ENCODE measurements around the gene MME. TPM values are rescaled to one million over a fixed set of nuclear protein-coding genes. Genes with fewer than 3 reads are reported as not detected.
"Not testable (repeated sequence)": the region's sequence is repeated elsewhere in the genome, so short reads cannot be mapped to it uniquely, and the experiment has no call there.

The MME gene
- total RNA-seq, 1 donor from 2014 or later = 11.6 TPM

- DNase-seq (ENCODE audit: extremely low read depth, low read depth, low spot score) = no peak
Measured at GRCh38 chr3:155189478-155189877, 109.4 kb downstream of the MME start.

DNA sequence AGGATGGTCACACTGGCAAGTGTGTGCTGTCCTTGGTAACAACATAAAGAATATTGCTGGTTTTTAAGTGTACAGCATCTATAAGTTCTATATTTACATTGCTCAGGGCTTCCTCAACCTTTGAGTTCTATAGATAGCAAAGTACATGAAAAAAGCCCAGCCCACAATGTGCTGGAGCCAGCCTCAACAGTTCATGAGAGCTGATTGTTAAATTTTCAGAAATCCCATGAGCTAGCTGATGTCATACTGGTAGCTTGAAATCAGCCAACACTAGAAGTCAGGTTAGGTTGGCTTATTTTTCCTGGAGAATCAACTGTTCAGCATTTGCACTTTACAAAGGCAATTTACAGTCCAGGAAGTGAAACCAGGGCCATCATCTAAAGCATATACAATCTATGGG lies 110.6 kb downstream of the MME start:
- DNase-seq (ENCODE audit: extremely low read depth, low read depth, low spot score) = no peak

DNA sequence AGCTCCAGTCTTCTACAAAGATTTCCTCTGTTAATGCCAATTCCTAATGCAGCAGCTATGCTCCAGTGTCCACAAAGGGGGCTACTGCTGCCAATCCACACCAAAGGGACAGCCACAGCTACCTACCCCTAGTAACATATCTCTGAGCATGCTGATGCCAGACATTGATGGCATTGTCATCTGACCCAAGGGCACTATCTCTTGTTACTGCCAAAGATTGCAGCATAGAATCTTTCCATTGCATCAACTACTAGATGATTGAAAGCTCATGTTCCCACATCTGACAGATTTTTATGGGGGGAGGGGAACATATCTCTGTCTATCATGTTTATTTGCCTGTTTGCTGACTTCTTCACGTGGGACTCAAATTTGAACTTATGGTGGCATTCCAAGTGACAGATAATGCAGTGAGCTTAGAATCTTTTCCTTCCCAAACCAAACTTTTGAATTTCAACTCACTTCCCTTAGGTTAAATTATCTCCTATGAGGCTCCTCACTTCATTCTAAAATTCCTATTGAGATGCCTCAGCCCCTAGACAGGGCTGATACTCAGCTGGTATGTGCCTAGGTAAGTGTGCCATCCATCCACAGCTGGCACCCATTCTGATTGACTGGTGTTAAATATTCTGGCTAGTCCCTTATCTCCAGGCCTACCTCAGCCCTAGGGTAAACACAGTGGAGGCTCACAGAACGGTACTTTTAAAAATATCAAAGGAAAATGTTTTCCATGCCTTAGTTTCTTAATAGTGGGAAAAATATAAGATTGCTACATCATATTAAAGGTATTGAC lies 113.0 kb downstream of the MME start:
- no peak for DNase-seq (ENCODE audit: extremely low read depth, low read depth, low spot score)

GRCh38 chr3:155193868-155194267 lies 113.7 kb downstream of the MME start:
- DNase-seq (ENCODE audit: extremely low read depth, low read depth, low spot score) = no peak

- no peak for DNase-seq (ENCODE audit: extremely low read depth, low read depth, low spot score)
Measured at GRCh38 chr3:155194973-155195957, 115.1 kb downstream of the MME start.

DNA sequence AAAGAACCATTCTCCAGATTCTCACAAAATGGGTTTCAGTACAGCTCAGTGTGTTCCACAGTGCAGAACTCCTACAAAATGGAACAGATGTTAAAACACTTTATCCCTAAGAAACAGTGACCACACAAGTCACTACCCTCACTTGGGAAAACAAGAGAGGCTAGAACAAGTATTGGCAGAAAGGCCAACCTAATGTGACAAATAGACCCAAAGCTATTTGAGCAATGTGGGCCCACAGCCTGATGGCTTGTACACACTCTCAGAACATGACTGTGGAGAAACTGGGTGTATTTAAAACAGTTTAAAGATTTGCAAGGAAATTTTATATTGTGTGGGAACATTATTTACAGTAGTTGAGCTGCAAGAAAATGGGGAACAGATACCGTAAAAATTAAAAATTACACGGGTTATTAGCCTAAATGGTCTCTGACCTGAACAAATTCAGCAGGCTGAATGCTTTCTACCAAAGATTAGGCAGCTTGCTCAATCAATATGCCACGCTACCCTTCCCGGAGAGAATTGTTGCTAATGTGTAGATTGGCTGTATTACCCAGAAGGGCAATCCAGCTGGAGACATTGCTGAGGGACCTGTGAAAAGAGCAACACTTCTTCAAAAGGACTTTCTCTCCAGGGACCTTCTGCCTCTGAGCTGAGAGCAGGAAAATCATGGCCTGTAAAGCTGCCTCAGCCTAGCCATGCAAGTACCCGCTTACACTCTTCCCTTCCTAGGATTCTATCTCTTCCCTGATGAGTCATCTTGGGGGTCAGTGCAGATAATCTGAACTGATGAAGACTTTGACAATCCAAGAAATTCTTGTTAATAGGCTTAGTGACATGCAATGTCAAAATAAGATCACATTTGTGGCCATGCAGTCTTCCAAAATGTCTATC lies 116.3 kb downstream of the MME start:
- DNase-seq (ENCODE audit: extremely low read depth, low read depth, low spot score) = no peak

DNA sequence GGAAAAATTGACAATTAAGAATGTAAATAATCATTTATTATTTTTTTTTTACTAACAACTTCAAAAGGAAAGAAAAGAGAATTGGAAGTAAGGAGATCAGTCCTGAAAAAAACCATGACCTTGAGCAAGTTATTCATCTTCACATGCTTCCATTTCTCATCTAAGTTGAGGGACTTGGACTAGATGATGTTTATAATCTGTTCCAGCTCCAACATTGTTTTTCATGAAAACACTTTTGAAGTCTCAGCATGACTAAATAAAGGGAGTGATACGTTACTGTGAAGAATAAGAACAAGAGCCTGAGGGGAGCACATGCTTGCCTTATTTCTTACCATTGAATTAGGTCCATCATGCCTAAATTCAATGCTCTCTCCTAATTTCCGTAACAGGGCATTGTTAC lies 117.7 kb downstream of the MME start:
- no peak for DNase-seq (ENCODE audit: extremely low read depth, low read depth, low spot score)

DNA sequence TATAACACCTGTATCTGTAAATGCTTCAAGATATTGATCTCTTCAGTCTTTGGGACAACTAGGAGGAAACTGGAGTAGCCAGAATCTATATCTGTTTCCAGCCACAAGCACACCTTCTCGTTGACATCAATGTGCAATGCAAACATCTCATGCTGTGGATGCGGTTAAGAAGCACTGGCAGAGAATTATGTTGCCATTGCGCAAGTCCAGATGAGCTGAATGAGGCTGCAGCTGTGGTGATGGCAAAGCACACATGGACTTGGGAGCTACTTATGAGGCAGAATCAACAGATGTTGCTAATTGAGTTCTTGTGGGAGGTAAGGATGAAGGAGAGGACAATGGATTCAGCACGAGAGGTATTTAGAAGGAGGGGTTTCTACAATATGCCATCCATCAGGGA lies 122.5 kb downstream of the MME start:
- DNase-seq (ENCODE audit: extremely low read depth, low read depth, low spot score) = no peak

DNA sequence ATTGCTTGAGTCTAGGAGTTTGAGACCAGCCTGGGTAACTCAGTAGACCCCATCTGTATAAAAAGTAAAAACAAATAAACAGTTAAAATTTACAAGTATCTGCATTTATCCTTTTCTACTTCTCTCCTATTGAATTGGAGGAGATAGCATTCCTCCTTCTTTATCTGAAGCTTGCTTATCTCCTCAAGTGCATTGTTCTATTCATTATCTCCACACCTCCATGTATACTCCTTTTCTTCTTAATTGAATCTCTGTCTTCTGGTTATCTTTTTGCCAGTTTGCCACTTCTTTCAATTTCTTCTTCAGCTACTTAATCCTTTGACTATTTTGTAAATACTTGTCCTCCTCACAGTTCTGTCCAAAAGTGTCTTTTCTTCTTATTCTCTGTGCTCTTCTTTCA lies 124.7 kb downstream of the MME start:
- no peak for DNase-seq (ENCODE audit: extremely low read depth, low read depth, low spot score)

DNA sequence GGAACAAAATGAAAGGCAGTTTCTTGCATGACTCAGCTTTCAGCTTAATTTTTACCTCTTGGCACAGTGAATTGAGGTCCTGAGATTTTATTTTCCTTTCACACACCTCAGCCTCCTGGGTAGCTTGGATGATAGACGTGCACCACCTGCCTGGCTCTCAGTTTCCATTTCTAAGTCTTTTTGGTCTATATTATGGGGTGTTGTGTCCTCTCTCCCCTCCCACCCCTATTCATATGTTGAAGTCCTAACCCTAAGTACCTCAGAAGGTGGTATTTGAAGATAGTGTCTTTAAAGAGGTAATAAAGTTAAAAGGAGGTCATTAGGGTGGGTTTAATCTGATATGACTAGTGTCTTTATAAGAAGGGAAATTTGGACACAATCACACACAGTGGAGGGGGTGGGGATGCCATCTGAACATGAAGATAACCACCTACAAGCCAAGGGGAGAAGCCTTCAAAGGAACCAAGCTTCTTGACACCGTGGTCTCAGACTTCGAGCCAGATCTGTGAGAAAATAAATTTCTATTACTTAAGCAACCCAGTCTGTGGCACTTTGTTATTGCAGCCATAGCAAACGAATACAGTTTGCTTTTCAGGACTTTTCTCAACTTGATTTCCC lies 128.2 kb downstream of the MME start:
- no peak for DNase-seq (ENCODE audit: extremely low read depth, low read depth, low spot score)

- DNase-seq (ENCODE audit: extremely low read depth, low read depth, low spot score) = no peak
Measured at GRCh38 chr3:155210736-155211135, 130.6 kb downstream of the MME start.

- no peak for DNase-seq (ENCODE audit: extremely low read depth, low read depth, low spot score)
Measured at GRCh38 chr3:155211266-155211665, 131.1 kb downstream of the MME start.

DNA sequence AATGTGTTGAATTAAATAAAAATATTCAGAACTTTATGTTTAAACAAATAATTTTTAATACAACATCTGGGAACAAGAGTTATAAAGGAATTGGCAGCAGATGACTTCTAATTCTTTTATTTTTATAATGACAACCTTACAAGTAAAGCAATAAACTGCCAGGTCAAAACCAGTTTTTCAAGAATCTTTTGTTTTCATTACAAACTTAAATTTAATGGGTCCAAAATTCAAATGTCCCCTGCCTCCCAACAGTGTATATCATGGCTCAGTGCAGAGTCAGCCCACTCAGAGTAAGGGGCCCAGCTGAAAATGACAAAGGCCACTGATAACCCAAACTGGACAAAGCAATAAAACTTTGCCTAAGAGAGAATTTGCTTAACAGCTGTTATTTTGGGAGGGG lies 131.8 kb downstream of the MME start:
- DNase-seq (ENCODE audit: extremely low read depth, low read depth, low spot score) = no peak

DNA sequence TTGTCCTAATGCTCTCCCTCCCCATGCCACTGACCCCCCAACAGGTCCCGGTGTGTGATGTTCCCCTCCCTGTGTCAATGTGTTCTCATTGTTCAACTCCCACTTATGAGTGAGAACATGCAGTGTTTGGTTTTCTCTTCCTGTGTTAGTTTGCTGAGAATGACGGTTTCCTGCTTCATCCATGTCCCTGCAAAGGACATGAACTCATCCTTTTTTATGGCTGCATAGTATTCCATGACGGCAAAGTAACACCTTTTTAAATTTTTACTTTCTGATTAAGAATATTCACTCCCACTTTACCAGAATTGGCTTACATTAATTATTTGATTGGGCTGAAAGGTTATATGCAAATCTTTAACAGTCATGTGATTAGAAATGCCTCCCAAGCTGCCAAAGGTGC lies 135.9 kb downstream of the MME start:
- not testable (repeated sequence) for DNase-seq (ENCODE audit: extremely low read depth, low read depth, low spot score)

- no peak for DNase-seq (ENCODE audit: extremely low read depth, low read depth, low spot score)
Measured at GRCh38 chr3:155217591-155217990, 137.5 kb downstream of the MME start.

- DNase-seq (ENCODE audit: extremely low read depth, low read depth, low spot score) = no peak
Measured at GRCh38 chr3:155218462-155218861, 138.3 kb downstream of the MME start.

DNA sequence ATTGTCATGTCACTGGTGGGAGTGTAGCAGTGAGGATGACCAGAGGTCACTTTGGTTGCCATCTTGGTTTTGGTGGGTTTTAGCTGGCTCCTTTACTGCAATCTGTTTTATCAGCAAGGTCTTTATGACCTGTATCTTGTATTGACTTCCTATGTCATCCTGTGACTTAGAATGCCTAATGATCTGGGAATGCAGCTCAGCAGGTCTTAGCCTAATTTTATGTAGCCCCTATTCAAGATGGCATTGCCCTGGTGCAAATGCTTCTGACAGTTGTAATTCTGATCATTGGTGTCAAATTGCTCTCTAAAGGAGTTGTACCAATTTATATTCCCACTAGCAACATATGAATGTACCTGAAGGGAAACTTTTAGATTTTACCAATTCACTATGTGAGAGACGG lies 139.0 kb downstream of the MME start:
- DNase-seq (ENCODE audit: extremely low read depth, low read depth, low spot score) = no peak

- DNase-seq (ENCODE audit: extremely low read depth, low read depth, low spot score) = no peak
Measured at GRCh38 chr3:155225417-155225816, 145.3 kb downstream of the MME start.

GRCh38 chr3:155227141-155227540 lies 147.0 kb downstream of the MME start:
- DNase-seq (ENCODE audit: extremely low read depth, low read depth, low spot score) = no peak

- DNase-seq (ENCODE audit: extremely low read depth, low read depth, low spot score) = no peak
Measured at GRCh38 chr3:155228676-155229075, 148.6 kb downstream of the MME start.
